Loucy (cell line): Measurements from ENCODE around the gene RPL36AL.

Experiments
- H2AFZ ChIP-seq: fragments of 200-600 bp; sonication (generic); 2 replicates; pipeline ENCODE4 v1.6.0; 2016; ENCODE audit warnings: antibody characterized with exemption, mild to moderate bottlenecking, low read length, moderate library complexity
- H3F3A ChIP-seq: fragments of 200-600 bp; 2 replicates; pipeline ENCODE4 v1.6.0; 2016; ENCODE audit warnings: antibody characterized with exemption, low read depth, mild to moderate bottlenecking
- H3K27me3 ChIP-seq: fragments of 200-600 bp; sonication (generic); 2 replicates; pipeline ENCODE4 v1.6.1; 2014; ENCODE audit warnings: low read length, mild to moderate bottlenecking; ENCODE audit not compliant: insufficient read depth, poor library complexity, severe bottlenecking
- H3K36me3 ChIP-seq: fragments of 200-600 bp; sonication (generic); 2 replicates; pipeline ENCODE4 v1.6.1; 2016; ENCODE audit warnings: low read length; ENCODE audit not compliant: insufficient read depth
- H3K4me1 ChIP-seq: fragments of 200-600 bp; sonication (generic); 2 replicates; pipeline ENCODE4 v1.5.1; 2014; ENCODE audit warnings: low read length, mild to moderate bottlenecking; ENCODE audit not compliant: insufficient read depth, poor library complexity, severe bottlenecking
- H3K4me2 ChIP-seq: fragments of 200-600 bp; sonication (generic); 2 replicates; pipeline ENCODE4 v1.6.0; 2014; ENCODE audit warnings: antibody characterized with exemption, low read length, low read depth, mild to moderate bottlenecking; ENCODE audit not compliant: poor library complexity, severe bottlenecking
- H3K4me3 ChIP-seq: fragments of 200-600 bp; sonication (generic); 2 replicates; pipeline ENCODE4 v1.5.1; 2014; ENCODE audit warnings: low read length, mild to moderate bottlenecking, mixed read lengths; ENCODE audit not compliant: poor library complexity, severe bottlenecking
- H3K79me2 ChIP-seq: fragments of 200-600 bp; sonication (generic); 2 replicates; pipeline ENCODE4 v1.6.1; 2014; ENCODE audit warnings: low read length; ENCODE audit not compliant: insufficient read depth
- H3K9ac ChIP-seq: fragments of 200-600 bp; sonication (generic); 2 replicates; pipeline ENCODE4 v1.6.0; 2014; ENCODE audit warnings: mild to moderate bottlenecking, low read depth, low read length, moderate library complexity; ENCODE audit not compliant: poor library complexity, severe bottlenecking
- H3K9me2 ChIP-seq: fragments of 200-600 bp; sonication (generic); replicated peaks from 2 replicates; pipeline ENCODE4 v1.6.1; 2016; ENCODE audit warnings: low read depth, low read length, mixed read lengths
- H3K9me3 ChIP-seq: fragments of 200-600 bp; sonication (generic); 2 replicates; pipeline ENCODE4 v1.6.1; 2014; ENCODE audit warnings: mild to moderate bottlenecking, antibody characterized with exemption, low read length, low read depth; ENCODE audit not compliant: insufficient read depth
- H4K20me1 ChIP-seq: fragments of 200-600 bp; sonication (generic); 2 replicates; pipeline ENCODE4 v1.6.0; 2014; ENCODE audit warnings: antibody characterized with exemption, low read length, mild to moderate bottlenecking; ENCODE audit not compliant: insufficient read depth, poor library complexity, severe bottlenecking
- CTCF ChIP-seq: fragments of 200-600 bp; sonication (generic); conservative IDR thresholded peaks from 2 replicates; pipeline ENCODE4 v1.5.1; 2014; ENCODE audit warnings: mild to moderate bottlenecking, antibody characterized with exemption, low read length
- EZH2phosphoT487 ChIP-seq: fragments of 200-600 bp; IDR thresholded peaks from 2 replicates; pipeline ENCODE4 v1.6.1; 2018; ENCODE audit warnings: antibody characterized with exemption, mild to moderate bottlenecking, moderate library complexity, borderline replicate concordance

The RPL36AL gene

GRCh38 chr14:49584058-49584457 lies 36.4 kb downstream of the RPL36AL start:
- peaks cover 61% of the 10 kb centered on the region for H3K4me1 ChIP-seq
- H3K27me3 ChIP-seq: no peaks in the 10 kb centered on the region
- no peaks in the 10 kb centered on the region for H3K9me2 ChIP-seq
- no peaks in the 10 kb centered on the region for H3F3A ChIP-seq
- peak overlapping the region; percentile 88 for H3K4me3 ChIP-seq
- H3K9me3 ChIP-seq: no peaks in the 10 kb centered on the region
- peaks cover 66% of the 10 kb centered on the region for H4K20me1 ChIP-seq
- H3K79me2 ChIP-seq: peaks cover 72% of the 10 kb centered on the region
- H3K4me2 ChIP-seq: peak overlapping the region; percentile 98
- H2AFZ ChIP-seq: no peak overlapping the region
- H3K9ac ChIP-seq: peak overlapping the region; percentile 88
- H3K36me3 ChIP-seq: peaks cover 23% of the 10 kb centered on the region; the same call in 1 of the 2 replicates
- TF ChIP-seq EZH2phosphoT487 (no peak), CTCF (no peak)

- Histone ChIP-seq H4K20me1 (peaks cover 71% of the 10 kb centered on the region), H3K4me3 (peak overlapping the region; percentile 88), H3F3A (no peaks in the 10 kb centered on the region), H3K9me3 (no peaks in the 10 kb centered on the region), H3K79me2 (peaks cover 76% of the 10 kb centered on the region), H3K4me2 (peak overlapping the region; percentile 98), H3K4me1 (peaks cover 65% of the 10 kb centered on the region), H3K9me2 (no peaks in the 10 kb centered on the region), H3K27me3 (no peaks in the 10 kb centered on the region), H3K9ac (peak overlapping the region; percentile 88), H3K36me3 (peaks cover 23% of the 10 kb centered on the region; the same call in 1 of the 2 replicates), H2AFZ (no peak overlapping the region)
- TF ChIP-seq CTCF (no peak), EZH2phosphoT487 (no peak)
Measured at GRCh38 chr14:49583629-49584028, 36.8 kb downstream of the RPL36AL start.

- Histone ChIP-seq H3K9ac (peak overlapping the region; percentile 55), H3K4me3 (peak overlapping the region; percentile 88)
- TF ChIP-seq EZH2phosphoT487: no peak
- TF ChIP-seq CTCF: no peak
Measured at GRCh38 chr14:49582113-49582977, 38.1 kb downstream of the RPL36AL start.

More at GRCh38 chr14:49582113-49582977, 38.1 kb downstream of the RPL36AL start:
- Histone ChIP-seq H3K79me2 (peaks cover 88% of the 10 kb centered on the region), H3K27me3 (no peaks in the 10 kb centered on the region), H3K36me3 (peaks cover 31% of the 10 kb centered on the region), H3K9me3 (no peaks in the 10 kb centered on the region), H3F3A (no peaks in the 10 kb centered on the region), H4K20me1 (peaks cover 84% of the 10 kb centered on the region), H3K4me2 (peak overlapping the region; percentile 98), H3K4me1 (peaks cover 58% of the 10 kb centered on the region), H3K9me2 (no peaks in the 10 kb centered on the region), H2AFZ (no peak overlapping the region)
